DMS114 treated with DMSO at 0.1 percent for 48 hours (cell line): ENCODE results near the gene EBF3.
"Not testable (repeated sequence)": the region's sequence is repeated elsewhere in the genome, so short reads cannot be mapped to it uniquely, and the experiment has no call there.

Source experiments
- DNase-seq: peaks from one replicate; lab custom pipeline; 2025; ENCODE audit not compliant: unreplicated experiment; lab: John Stamatoyannopoulos, UW

EBF3 gene

DNA sequence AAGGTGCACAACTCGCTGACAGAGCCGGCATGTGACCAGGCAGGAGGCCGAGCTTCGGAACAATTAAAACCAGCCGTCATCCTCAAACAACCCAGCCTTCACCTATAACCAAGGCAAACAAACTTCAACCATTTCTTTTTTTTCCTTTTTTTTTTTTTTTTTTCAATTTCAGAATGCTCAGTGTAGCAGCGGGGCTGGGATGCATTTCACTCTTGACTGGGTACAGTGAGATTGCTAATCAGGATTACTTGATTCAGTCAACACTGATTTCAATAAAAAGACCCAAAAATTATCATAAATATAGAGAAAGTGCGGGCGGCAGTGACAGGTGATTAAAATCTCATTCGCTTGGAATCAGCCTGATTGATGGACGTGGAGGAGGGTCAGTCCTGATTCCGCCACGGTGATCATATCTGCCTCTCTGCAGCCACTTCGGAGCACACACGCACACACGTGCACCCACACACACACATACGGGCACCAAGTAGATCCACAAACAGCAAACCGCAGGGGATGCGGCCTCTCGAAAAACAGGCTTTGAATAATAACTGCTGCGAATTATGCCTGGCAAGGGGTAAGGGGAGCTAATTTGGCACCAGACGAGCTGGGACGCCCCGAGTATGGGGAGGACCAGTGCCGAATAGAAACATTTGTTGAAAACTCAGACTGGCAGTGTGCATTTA is 31.2 kb downstream of the EBF3 start:
- DNase-seq = no peak

DNA sequence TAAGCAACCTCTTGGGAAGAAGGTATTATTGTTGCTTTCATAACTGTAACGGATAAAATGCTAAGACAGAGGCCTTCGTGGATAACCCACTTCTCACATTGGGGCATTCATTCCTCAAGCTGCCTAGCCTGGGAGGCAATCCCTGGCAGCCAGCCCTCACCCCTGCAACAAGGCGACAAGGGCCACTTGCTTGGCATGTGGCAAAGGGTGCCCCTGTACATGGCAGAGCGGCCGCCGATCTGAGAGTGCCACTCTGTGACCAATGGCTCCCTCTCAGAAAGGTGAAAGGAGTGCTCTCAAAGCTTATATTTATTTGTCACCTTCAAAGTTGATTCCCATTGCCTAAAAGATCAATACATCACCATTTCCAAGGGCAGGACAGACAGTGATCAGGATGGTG is 31.9 kb downstream of the EBF3 start:
- DNase-seq = no peak

DNA sequence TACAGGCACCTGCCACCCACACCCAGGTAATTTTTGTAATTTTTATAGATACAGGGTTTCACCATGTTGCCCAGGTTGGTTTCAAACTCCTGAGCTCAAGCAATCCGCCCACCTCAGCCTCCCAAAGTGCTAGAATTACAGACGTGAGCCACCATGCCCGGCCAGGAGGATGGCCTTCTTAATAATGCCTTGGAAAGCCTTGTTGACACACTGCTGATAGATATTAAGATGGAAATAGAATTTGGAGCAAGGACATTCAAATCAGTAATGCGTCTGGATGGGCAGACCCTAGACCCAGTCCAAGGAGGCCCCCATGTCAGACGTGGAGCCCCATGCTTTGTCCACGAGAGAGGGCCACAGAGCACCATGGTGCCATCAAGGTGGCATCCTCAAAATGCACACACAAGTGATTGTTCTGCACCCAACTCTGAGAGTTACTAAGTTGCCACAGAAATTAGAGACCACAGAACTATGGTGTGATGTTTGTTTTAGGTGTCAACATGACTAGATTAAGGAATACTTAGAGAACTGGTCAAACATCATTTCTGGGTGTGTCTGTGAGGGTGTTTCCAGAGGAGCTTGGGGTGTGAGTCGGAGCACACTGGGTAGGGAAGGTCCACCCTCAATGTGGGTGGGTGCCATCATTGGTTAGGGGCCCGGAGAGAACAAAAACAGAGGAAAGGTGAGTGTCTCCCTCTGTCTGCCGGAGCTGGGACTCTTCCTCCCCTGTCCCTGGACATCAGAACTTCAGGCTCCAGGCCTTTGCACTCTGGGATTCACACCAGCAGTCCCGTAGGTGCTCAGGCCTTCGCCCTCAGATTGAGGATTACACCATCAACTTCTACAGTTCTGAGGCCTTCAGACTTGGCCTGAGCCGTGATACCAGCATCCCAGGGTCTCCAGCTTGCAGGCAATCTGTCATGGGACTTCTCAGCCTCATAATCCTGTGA is 34.5 kb downstream of the EBF3 start:
- DNase-seq = no peak

DNA sequence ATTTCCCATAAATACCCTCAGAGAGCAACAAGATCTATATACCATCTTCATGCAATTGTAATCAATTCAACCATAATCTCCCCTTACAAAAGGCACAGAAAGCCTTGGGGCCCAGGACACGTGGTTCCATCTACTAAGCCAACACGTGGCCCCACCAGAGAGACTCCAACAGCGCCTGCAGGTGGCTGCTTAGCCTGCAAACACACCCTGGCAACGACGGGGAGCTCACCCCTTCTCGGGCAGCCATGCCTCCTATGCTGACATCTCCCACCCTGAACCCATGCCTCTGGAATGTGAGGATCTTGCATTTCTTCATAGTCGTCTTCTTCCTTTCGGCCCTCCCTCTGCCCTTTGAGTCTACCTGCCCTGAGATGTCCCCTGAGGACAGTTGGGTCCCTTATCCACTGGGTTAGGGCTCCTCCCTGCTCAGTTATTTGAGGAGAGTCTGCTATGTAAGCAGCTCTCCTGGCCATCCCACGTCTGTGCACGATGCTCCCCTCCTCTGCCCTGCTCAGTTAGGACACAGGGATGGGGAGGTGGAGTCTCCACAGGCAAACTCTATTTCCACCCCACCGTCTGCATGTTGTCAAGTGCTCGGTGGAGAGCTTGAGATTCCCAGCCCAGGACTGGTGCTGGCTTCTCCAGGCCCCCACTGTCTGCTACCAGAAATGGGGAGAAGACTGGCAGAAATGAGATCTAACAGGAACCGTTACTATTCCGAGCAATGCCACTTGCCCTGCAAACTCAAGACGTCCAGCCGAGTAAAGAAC is 36.5 kb downstream of the EBF3 start:
- no peak for DNase-seq

DNA sequence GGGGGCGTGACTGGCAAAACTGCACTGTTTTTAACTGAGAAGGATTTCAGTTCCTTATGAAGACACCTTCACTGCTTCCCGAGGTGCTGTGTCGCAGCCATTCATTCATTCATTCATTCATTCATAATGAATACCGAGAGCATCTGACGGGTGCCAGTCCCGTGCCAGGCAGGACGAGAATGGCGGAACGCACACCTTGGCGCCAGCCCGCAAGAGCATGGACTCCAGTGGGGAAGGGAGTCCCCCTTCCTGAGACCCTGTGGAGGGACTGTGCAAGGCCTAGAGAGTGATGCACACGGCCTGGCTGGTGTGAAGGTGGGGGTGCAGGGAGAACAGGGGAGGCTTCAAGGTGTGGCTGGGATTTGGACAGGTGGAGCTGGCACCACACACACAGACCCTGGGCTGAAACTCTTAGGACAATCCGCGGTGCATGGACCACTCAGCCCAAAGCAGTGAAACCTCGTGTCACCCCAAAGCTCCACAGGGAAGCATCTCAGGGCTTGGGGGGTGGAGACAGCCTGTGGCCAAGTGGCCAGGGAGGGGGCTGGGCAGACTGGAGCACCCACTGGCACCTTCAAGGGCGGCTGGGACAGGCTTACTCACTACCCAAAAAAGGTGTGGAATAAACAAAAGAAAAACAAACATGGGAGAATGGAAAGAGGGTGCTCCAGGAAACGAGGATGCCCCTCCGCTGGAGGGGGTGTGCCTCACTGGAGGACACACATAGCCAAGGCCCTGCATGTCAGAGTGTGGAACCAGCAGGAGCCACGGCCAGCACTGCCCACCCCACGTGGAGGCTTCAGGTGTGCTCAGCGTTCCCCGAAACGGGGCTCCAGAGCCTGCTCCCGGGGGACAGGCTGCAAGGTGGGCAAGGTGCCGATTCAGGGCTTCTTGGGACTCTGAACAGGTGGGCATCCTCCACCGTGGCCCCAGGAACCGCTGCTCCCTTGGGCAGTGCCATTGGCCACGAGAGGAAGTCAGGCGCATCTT is 37.7 kb downstream of the EBF3 start:
- DNase-seq = no peak

DNA sequence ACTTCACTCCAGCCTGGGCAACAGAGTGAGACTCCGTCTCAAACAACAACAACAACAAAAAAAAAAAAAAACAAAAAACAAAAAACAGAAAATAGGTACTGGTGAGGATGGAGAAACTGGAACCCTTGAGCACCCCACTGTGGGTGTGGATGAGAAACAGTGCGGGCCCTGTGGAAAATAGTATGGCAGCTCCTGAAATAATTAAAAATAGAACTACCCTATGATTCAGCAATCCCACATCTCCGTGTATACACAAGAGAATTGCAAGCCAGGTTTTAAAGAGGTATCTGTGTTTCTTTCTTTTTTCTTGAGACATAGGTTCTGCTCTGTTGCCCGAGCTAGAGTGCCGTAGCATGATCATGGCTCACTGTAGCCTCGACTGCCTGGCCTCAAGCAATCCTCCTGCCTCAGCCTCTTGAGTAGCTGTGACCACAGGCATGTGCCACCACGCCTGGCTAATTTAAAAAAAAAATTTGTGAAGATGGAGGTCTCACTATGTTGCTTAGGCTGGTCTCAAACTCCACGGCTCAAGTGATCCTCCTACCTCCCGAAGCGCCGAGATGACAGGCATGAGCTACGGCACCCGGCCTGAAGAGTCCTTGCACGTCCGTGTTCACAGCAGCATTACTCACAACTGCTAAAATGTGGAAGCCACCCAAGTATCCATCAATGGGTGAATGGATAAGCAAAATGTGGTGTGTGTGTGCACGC is 39.5 kb downstream of the EBF3 start:
- DNase-seq = no peak

DNA sequence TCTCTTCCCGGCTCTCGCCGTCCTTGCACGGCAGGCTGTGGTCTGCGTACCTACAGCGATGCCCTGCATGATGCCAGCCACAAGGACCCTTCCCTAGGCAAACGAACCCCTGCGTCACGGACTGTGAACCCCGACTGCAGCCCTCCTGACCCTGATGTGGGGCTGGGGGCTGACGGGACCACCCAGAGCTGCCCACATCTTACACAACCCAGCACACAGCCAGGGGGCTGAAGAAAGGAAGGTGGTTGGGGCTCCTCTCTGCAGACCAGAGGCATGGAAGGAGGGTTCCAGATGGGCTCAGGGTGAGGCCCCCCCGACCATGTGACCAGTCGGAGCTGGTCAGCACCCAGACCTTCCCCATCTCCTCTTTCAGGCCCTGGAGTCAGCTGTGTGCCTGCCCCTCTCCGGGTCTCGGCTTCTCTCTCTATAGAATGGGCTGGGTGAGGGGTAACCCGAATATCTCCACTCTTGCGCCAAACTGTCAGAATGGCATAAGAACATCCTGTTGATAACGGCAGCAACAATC is 41.4 kb downstream of the EBF3 start:
- no peak for DNase-seq

DNA sequence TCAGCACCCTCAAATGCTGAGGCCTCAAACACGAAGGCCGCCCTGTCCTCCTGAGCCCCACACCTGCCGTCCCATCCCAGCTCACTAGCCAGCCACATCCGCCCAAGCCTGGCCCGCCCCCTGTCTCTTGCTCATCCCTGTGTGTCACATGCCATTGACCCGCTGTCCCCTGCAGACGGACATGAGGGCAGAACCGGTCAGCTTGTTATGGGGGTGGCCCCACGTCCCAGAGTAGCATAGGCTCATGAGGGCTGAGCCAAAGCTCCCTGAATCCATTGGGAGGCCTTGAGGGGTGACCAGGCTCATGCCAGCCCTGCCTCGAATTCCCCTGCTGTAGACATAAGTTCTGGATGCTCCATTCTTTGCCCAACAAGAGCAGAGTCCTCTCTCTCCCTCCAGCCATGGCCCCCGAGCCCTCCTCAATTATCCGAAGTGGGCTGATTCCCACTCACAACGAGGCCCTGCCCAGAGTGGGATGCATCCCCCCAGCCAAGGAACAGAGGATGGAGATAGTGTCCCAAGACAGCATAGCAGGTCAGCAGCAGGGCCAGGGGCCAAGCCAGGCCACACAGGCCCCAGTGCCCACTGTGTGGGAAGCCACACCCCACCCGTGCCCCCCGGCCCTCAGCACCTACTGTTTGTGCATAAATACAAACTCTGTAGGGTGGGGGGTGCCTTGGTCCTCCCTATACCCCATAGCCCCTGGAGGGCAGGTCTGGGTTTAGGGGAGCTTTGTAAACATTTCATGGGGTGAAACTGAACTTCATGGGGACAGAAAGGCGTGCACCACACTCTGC is 42.1 kb downstream of the EBF3 start:
- no peak for DNase-seq

DNA sequence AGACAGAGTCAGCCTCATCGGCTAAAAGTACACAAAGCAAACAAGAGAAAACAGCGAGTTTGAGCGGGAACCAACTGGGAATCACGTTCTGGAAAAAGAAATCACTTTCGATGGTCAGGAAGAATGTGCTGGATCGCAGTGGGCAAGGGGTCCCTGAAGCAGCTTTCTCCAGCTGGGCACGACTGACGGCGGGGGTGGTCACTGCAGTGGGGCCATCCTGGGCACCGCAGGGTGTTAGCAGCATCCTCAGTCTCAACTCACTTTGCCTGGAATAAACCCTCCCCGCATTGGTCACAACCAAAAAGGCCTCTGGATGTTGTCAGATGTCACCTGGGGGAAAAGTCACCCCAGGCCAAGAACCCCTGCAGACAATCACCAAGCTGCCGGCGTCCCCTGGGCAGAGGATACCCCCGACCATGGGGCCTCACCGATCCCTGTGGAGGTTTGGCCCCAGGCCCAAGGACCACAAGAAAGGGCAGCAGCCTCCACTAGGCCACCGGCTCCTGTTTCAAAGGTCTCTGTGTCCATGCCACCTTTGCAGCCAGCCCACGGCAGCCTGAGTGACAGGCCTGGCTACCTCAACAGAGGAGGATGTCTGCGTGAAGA is 42.9 kb downstream of the EBF3 start:
- DNase-seq = no peak

DNA sequence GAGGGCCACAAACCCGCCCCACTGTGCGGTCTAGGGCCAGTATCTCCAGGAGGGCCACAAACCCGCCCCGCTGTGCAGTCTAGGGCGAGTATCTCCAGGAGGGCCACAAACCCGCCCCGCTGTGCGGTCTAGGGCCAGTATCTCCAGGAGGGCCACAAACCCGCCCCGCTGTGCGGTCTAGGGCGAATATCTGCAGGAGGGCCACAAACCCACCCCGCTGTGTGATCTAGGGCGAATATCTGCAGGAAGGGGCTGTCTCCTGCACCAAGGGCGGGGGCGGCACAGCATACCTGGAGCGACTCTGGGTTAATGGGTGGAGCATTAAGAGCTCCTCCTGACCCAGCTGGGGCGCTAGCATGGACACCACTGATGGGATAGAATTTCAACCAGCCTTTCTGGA is 43.9 kb downstream of the EBF3 start:
- DNase-seq = not testable (repeated sequence)

DNA sequence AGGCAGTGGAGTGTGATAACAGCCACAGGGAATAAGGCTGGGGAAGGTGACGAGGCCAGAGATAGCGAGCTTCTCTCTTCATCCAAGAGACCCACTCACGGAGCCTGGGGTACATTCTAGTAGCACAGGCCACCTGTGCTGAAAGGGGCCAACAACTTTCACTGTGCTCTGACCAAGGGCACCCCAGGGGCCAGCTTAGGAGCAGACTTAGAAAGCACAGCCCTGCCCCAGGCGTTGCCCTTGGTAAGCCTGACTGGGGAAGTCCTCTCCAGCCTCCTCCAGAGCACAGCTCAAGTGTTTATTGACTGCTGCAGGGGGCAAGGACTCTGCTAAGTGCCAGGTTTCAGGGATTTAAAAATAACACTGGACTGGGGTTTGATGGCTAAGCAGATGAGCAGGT is 44.7 kb downstream of the EBF3 start:
- DNase-seq = no peak

DNA sequence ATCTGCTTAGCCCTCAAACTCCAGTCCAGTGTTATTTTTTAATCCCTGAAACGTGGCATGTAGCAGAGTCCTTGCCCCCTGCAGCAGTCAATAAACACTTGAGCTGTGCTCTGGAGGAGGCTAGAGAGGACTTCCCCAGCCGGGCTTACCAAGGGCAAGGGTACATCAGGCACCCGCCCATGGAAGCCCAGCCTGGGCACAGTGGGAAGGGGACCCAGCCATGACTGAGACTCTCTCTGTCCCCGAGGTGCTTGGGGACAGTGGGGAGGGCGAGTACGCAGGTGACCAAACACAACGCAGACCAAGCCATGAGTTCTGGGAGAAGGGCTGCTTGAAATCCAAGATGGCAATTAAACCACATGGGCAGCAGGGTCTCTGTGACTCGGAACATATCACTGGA is 45.2 kb downstream of the EBF3 start:
- no peak for DNase-seq

DNA sequence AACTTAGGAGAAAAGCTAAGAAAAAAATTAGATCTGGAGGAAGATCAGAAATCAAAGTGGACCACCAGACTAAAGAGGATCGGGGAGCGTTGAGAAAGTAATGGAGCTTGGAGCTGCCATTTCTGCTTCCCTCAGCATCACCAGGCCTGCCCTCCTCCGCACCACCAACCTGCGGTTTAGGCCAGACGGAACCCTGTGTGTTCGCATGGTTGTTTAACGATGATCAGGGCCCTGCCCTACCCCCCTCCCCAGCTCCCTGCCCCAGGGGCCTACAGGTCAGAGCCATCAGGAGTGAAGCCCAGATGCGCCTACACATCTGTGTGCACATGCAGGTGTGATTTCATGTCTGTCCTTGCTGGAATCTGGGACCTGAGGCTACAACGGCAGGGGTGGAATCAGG is 45.7 kb downstream of the EBF3 start:
- no peak for DNase-seq

DNA sequence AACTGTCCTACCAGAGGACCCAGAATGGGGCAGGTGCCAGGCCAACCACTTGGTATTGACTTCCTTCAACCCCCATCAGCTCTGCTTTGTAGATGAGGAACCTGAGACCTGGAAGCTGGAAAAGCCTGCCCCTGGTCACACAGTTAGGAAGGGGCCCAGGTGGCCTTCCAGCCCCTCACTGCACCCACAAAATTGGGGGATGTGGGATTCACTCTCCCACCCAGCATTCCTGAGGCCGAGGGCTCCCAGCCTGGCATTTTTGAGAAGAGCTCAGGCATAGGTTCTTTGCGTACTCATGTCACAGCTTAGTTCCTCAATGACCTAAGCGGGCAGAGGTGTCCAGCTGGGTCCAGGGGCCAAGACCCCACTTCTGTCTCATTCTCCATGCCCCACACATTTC is 46.1 kb downstream of the EBF3 start:
- DNase-seq = no peak

DNA sequence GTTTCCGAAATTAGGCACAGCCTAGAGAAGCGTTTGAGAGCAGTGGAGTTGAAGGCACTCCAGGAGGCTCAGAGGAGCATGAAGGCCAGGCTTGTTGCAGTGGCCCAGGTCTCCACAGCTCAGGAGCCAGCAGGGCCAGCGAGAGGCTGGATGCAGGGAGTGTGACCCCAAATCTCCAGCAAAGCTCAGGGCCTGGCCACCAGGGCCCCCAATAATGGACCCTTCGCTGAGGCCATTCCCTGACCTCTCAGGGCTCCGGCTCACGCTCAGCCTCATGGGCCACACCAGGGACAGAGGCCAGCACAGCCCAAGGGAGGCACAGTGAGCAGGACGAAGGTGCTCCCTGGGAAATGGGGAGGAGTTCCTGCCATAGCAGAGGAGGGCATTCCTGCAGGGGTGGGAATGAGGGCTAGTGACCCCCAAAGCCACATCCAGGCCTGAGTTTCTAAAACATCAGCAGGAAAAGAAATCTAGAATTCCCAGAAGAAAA is 47.5 kb downstream of the EBF3 start:
- DNase-seq = no peak

DNA sequence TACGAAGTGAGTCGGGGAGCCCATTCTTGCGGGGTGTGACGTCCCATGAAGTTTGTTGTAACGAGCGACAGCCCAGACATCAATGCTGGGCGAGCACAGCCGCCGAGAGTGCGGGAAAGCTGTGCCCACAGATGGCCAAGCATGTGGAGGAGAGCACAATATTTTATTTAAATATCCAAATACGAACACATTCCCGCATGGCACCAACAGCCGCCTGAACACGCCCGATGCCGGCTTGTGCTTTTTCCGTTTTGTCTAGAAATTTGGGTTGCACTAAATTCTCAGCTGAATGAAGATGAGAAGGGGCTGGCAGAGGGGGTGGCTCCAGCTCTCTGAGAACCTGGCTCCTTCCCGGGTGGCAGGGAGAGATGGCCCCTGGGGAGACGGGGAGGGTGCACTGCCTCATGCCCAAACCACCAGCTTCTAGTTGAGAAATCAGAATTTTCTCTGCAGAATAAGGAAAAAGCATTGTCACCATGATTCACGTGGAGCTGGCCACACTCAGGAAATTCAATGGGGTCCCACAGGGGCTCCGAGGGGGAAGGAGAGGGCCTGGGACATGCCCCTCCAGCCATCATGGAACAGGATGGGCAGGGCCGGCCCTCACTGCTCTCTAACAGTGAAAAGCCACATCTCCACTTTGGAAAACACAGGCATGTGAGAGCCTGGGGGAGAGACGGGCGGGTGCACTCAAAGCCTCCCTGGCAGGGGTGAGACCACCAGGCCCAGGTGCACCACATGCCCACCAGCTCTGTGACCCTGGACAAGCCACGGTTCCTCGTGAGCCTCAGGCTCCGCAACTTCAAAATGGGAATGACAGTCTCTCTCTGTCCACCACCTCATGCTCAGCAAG is 48.3 kb downstream of the EBF3 start:
- DNase-seq = no peak

DNA sequence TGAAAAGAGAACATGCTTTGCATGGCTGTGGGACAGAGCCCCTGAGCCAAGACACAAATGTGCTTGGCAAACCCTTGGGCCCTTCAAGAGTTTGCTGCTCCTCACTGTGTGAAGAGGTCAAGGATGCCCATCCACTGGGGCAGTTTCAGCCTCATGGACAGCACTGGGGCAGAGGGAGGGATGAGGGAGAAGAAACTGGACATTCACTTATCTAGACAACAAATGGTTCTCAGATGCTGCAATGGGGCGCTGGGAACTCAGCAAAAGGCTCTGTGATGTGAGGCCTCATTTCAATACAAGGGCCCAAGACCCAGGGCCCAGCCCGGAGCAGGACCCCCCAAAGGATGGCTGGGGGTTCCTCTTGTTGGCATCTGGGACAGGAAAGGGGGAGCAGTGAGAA is 49.1 kb downstream of the EBF3 start:
- DNase-seq = no peak
